Smooth muscle cell (in vitro differentiated cells): ENCODE measurements around the gene DHRSX. TPM values are rescaled to one million over a fixed set of nuclear protein-coding genes. Genes with fewer than 3 reads are reported as not detected.
A peak's percentile ranks its signal among the peaks of the same experiment; 100 is the strongest.

Experiments
- DNase-seq: peaks from one replicate; lab custom pipeline; 2025; ENCODE audit not compliant: unreplicated experiment; lab: John Stamatoyannopoulos, UW
- H2AFZ ChIP-seq: fragments of 200-600 bp; sonication (generic); 2 replicates; pipeline ENCODE4 v1.6.0; 2016; ENCODE audit warnings: antibody characterized with exemption, low read depth, mild to moderate bottlenecking
- H3F3A ChIP-seq: fragments of 200-600 bp; sonication (generic); 2 replicates; pipeline ENCODE4 v1.6.0; 2017; ENCODE audit warnings: antibody characterized with exemption, low read depth
- H3K27ac ChIP-seq: fragments of 200-600 bp; sonication (generic); 2 replicates; pipeline ENCODE4 v1.5.1; 2016; ENCODE audit warnings: low read depth, mild to moderate bottlenecking
- H3K27me3 ChIP-seq: fragments of 200-600 bp; sonication (generic); 2 replicates; pipeline ENCODE4 v1.6.1; 2016; ENCODE audit warnings: low read depth, mild to moderate bottlenecking
- H3K36me3 ChIP-seq: fragments of 200-600 bp; sonication (generic); 2 replicates; pipeline ENCODE4 v1.5.1; 2016; ENCODE audit warnings: low read depth
- H3K4me1 ChIP-seq: fragments of 200-600 bp; sonication (generic); 2 replicates; pipeline ENCODE4 v1.5.1; 2016; ENCODE audit warnings: low read depth
- H3K4me2 ChIP-seq: fragments of 200-600 bp; sonication (generic); 2 replicates; pipeline ENCODE4 v1.6.0; 2016; ENCODE audit warnings: mild to moderate bottlenecking
- H3K4me3 ChIP-seq: fragments of 200-600 bp; sonication (generic); 2 replicates; pipeline ENCODE4 v1.5.1; 2016; ENCODE audit warnings: mild to moderate bottlenecking
- H3K79me2 ChIP-seq: fragments of 200-600 bp; sonication (generic); 2 replicates; pipeline ENCODE4 v1.6.0; 2016; ENCODE audit warnings: low read depth, mild to moderate bottlenecking
- H3K9ac ChIP-seq: fragments of 200-600 bp; sonication (generic); 2 replicates; pipeline ENCODE4 v1.6.0; 2016; ENCODE audit warnings: low read depth
- H3K9me3 ChIP-seq: fragments of 200-600 bp; sonication (generic); replicated peaks from 2 replicates; pipeline ENCODE4 v1.5.1; 2016; ENCODE audit warnings: low read depth
- H4K20me1 ChIP-seq: fragments of 200-600 bp; sonication (generic); 2 replicates; pipeline ENCODE4 v1.6.0; 2016; ENCODE audit warnings: low read depth
- CTCF ChIP-seq: fragments of 200-600 bp; sonication (generic); IDR thresholded peaks from 2 replicates; pipeline ENCODE4 v1.5.1; 2017; ENCODE audit warnings: borderline replicate concordance, mild to moderate bottlenecking, antibody characterized with exemption; ENCODE audit not compliant: insufficient read depth, poor library complexity, severe bottlenecking
- WGBS: methylation state at CpG from one replicate; pipeline ENCODE4 v1.1.7; 2016; ENCODE audit warnings: low lambda C conversion rate; 5-methylcytosine and 5-hydroxymethylcytosine counted together
- polyA plus RNA-seq: library from polyadenylated mRNA; unstranded; fragments of >200 nt; fragmentation: Nextera tagmentation; extraction: Ambion mirVana; gene quantifications from 2 replicates; pipeline ENCODE4 v1.2.1, GENCODE V29; 2016
- total RNA-seq: library from RNA; depleted of rRNA; stranded (reverse); fragments of >200 nt; gene quantifications from 2 replicates; pipeline ENCODE4 v1.2.3, GENCODE V29; 2014

The DHRSX gene
- total and polyA plus RNA-seq, 2 experiments from 2014 or later, result 32.5 to 49.9 TPM

- no peaks in the 10 kb centered on the region for H3K79me2 ChIP-seq
- 96% methylated on average over 9 of the region's 9 CpGs for WGBS
- H3K27ac ChIP-seq, result no peak overlapping the region
- no peak for DNase-seq
- H3K4me3 ChIP-seq, result no peak overlapping the region
- H3K4me2 ChIP-seq, result no peak overlapping the region
- no peaks in the 10 kb centered on the region for H3F3A ChIP-seq
- no peak for TF ChIP-seq CTCF
- H3K9me3 ChIP-seq, result no peaks in the 10 kb centered on the region
- H2AFZ ChIP-seq, result no peak overlapping the region
- peaks cover 12% of the 10 kb centered on the region for H3K36me3 ChIP-seq
- peaks cover 2% of the 10 kb centered on the region for H4K20me1 ChIP-seq
- no peak overlapping the region for H3K9ac ChIP-seq
- no peaks in the 10 kb centered on the region for H3K4me1 ChIP-seq
- H3K27me3 ChIP-seq, result no peaks in the 10 kb centered on the region
Measured at GRCh38 chrX:2412131-2412530, 88.6 kb downstream of the DHRSX start.

GRCh38 chrX:2410279-2411020 lies 90.3 kb downstream of the DHRSX start:
- H3K4me2 ChIP-seq, result no peak overlapping the region
- peak overlapping the region; percentile 23 for H3K4me3 ChIP-seq
- H3K9me3 ChIP-seq, result no peaks in the 10 kb centered on the region
- no peaks in the 10 kb centered on the region for H3K27me3 ChIP-seq
- 85% methylated on average over 12 of the region's 12 CpGs for WGBS
- H3K79me2 ChIP-seq, result peaks cover 3% of the 10 kb centered on the region
- no peaks in the 10 kb centered on the region for H3F3A ChIP-seq
- H3K4me1 ChIP-seq, result no peaks in the 10 kb centered on the region
- no peak overlapping the region for H3K9ac ChIP-seq
- no peak for TF ChIP-seq CTCF
- no peak overlapping the region for H3K27ac ChIP-seq
- peaks cover 4% of the 10 kb centered on the region for H4K20me1 ChIP-seq
- DNase-seq, result no peak
- no peak overlapping the region for H2AFZ ChIP-seq
- peaks cover 18% of the 10 kb centered on the region for H3K36me3 ChIP-seq

GRCh38 chrX:2409796-2410195 lies 91.0 kb downstream of the DHRSX start:
- Histone ChIP-seq H3K4me1 (peaks cover 2% of the 10 kb centered on the region), H2AFZ (no peak overlapping the region), H3K27me3 (no peaks in the 10 kb centered on the region), H3K27ac (no peak overlapping the region), H3K79me2 (peaks cover 3% of the 10 kb centered on the region), H3F3A (no peaks in the 10 kb centered on the region), H3K36me3 (peaks cover 18% of the 10 kb centered on the region), H4K20me1 (peaks cover 6% of the 10 kb centered on the region), H3K9ac (no peak overlapping the region), H3K4me3 (no peak overlapping the region), H3K4me2 (no peak overlapping the region), H3K9me3 (no peaks in the 10 kb centered on the region)
- WGBS, result 98% methylated on average over 8 of the region's 8 CpGs
- DNase-seq, result no peak
- TF ChIP-seq CTCF, result no peak

- Histone ChIP-seq H4K20me1 (peaks cover 14% of the 10 kb centered on the region), H3K36me3 (peaks cover 18% of the 10 kb centered on the region), H3K4me2 (no peak overlapping the region), H3K4me1 (peaks cover 11% of the 10 kb centered on the region), H3K9ac (no peak overlapping the region), H3F3A (no peaks in the 10 kb centered on the region), H3K27me3 (no peaks in the 10 kb centered on the region), H3K27ac (no peak overlapping the region), H3K9me3 (no peaks in the 10 kb centered on the region), H3K4me3 (no peak overlapping the region), H3K79me2 (peaks cover 3% of the 10 kb centered on the region), H2AFZ (no peak overlapping the region)
- DNase-seq, result no peak
- 95% methylated on average over 9 of the region's 9 CpGs for WGBS
- no peak for TF ChIP-seq CTCF
Measured at GRCh38 chrX:2408856-2409255, 91.9 kb downstream of the DHRSX start.
